Progenitor cell of endocrine pancreas (in vitro differentiated cells): ENCODE results near the gene FLYWCH1. TPM values are rescaled to one million over a fixed set of nuclear protein-coding genes. Genes with fewer than 3 reads are reported as not detected.

Experiments used
- DNase-seq: peaks from one replicate; pipeline ENCODE4 v3.0.0; 2021; ENCODE audit warnings: low spot score; ENCODE audit not compliant: unreplicated experiment
- H3K27ac Mint-ChIP-seq: 2 replicates; pipeline ENCODE4 v1.8.0; 2021; ENCODE audit warnings: mild to moderate bottlenecking, moderate library complexity, mixed read lengths
- H3K27me3 Mint-ChIP-seq: 2 replicates; pipeline ENCODE4 v1.8.0; 2021; ENCODE audit warnings: mixed read lengths
- H3K36me3 Mint-ChIP-seq: 2 replicates; pipeline ENCODE4 v1.8.0; 2022; ENCODE audit warnings: mixed read lengths; ENCODE audit not compliant: insufficient read depth
- H3K4me1 Mint-ChIP-seq: 2 replicates; pipeline ENCODE4 v1.8.0; 2021; ENCODE audit warnings: low read depth, mixed read lengths
- H3K4me3 Mint-ChIP-seq: 2 replicates; pipeline ENCODE4 v1.8.0; 2021; ENCODE audit warnings: low read depth, mild to moderate bottlenecking, moderate library complexity, mixed read lengths
- H3K9me3 Mint-ChIP-seq: 2 replicates; pipeline ENCODE4 v1.8.0; 2021; ENCODE audit warnings: low read depth, mixed read lengths
- CTCF ChIP-seq: fragments of 200-600 bp; sonication (generic); IDR thresholded peaks from one replicate; pipeline ENCODE4 v1.5.0; 2021; ENCODE audit warnings: antibody characterized with exemption, mild to moderate bottlenecking; ENCODE audit not compliant: unreplicated experiment
- total RNA-seq: library from RNA; stranded (reverse); gene quantifications from 2 replicates; pipeline ENCODE4 v1.2.1, GENCODE V29; 2021

The FLYWCH1 gene
- total RNA-seq, 1 donor from 2014 or later = 19.5 TPM

- no peaks in the 10 kb centered on the region for H3K27me3 Mint-ChIP-seq
- H3K36me3 Mint-ChIP-seq = peaks cover 15% of the 10 kb centered on the region
- no peaks in the 10 kb centered on the region for H3K4me1 Mint-ChIP-seq
- DNase-seq = no peak
- H3K4me3 Mint-ChIP-seq = no peak overlapping the region
- H3K9me3 Mint-ChIP-seq = no peaks in the 10 kb centered on the region
- H3K27ac Mint-ChIP-seq = no peak overlapping the region
- no peak for TF ChIP-seq CTCF
Measured at GRCh38 chr16:2946649-2947048, 34.9 kb downstream of the FLYWCH1 start.

GRCh38 chr16:2948807-2949704 lies 37.3 kb downstream of the FLYWCH1 start:
- Mint-ChIP-seq H3K9me3 (no peaks in the 10 kb centered on the region), H3K36me3 (peaks cover 11% of the 10 kb centered on the region), H3K27ac (no peak overlapping the region), H3K4me3 (no peak overlapping the region), H3K4me1 (peaks cover 2% of the 10 kb centered on the region), H3K27me3 (peaks cover 5% of the 10 kb centered on the region)
- TF ChIP-seq CTCF = no peak
- no peak for DNase-seq

- no peak for TF ChIP-seq CTCF
- no peak overlapping the region for H3K27ac Mint-ChIP-seq
- H3K4me1 Mint-ChIP-seq = peaks cover 5% of the 10 kb centered on the region
- H3K9me3 Mint-ChIP-seq = no peaks in the 10 kb centered on the region
- no peak overlapping the region for H3K4me3 Mint-ChIP-seq
- DNase-seq = no peak
- peaks cover 7% of the 10 kb centered on the region for H3K27me3 Mint-ChIP-seq
- H3K36me3 Mint-ChIP-seq = peaks cover 11% of the 10 kb centered on the region
Measured at GRCh38 chr16:2949705-2950352, 38.1 kb downstream of the FLYWCH1 start.

GRCh38 chr16:2950353-2950724 lies 38.6 kb downstream of the FLYWCH1 start:
- H3K27me3 Mint-ChIP-seq = peaks cover 7% of the 10 kb centered on the region
- DNase-seq = no peak

More at GRCh38 chr16:2950353-2950724, 38.6 kb downstream of the FLYWCH1 start:
- Mint-ChIP-seq H3K27ac (no peak overlapping the region), H3K4me1 (peaks cover 5% of the 10 kb centered on the region), H3K4me3 (no peak overlapping the region), H3K36me3 (peaks cover 11% of the 10 kb centered on the region), H3K9me3 (no peaks in the 10 kb centered on the region)
- no peak for TF ChIP-seq CTCF
